K562 (cell line): ENCODE measurements around the gene RDH5.

Experiments
- CCAR2 ChIP-seq: fragments of 200-400 bp; formaldehyde crosslinking; IDR thresholded peaks from 2 replicates; pipeline ENCODE4 v1.6.1; 2017; ENCODE audit warnings: mild to moderate bottlenecking, low read depth, low read length
- EP300 ChIP-seq: IDR thresholded peaks from 2 replicates; pipeline ENCODE4 v1.6.1; 2012; ENCODE audit warnings: low read length, improper control_type of control experiment

DNA sequence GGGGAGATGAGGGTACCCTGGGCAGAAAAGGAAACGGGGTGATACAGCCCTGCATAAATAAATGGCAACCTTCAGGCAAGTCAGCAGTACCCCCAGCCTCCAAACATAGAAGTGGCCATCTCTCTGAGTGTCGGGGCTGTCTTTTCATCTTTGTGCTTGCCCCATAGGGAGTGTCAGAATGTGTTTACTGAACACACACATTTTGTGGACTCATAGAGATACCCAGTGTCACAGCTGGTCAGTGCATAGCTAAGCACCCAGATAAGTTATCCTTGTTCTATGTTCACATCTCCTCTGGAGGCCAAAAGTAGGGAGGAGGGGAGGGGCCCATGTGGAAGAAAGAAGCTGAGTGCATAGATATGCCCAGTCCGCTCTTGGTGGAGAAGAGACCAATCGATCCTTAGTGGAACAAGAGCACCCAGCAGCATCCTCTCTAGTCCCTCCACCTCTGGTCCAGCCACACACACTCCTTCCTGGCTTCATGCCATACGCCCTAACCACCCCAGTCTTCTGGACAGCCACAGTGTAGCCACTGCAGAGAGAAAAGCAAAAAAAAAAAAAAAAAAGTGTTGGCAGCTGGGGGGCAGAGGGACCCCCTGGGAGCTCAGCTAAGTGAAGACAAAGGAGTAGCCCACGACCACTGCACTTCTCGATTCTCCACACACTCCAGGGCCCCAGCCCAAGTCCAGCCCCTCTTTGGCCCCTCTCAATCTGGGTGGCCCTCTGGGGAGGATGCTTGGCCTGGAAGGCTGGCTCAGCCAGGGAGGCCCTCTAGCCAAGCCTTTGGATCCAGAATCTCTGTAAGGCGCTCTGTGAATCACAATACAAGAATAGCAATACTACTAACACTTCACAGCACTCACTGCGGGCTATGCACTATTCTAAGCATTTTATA is 15.1 kb upstream of the RDH5 start:
- TF ChIP-seq EP300 (no peak), CCAR2 (no peak)
